ENCODE results near the gene GABRB2.

GRCh38 chr5:161545344-161546094 lies 1.0 kb downstream of the GABRB2 start:
- TF ChIP-seq SPI1 (IDR thresholded peaks at IDR 0.05; ENCODE audit: low read depth, low read length): no peak
- TF ChIP-seq POLR2AphosphoS5 (IDR thresholded peaks at IDR 0.05; ENCODE audit: low read depth, low read length): no peak
- no peak for TF ChIP-seq POLR2A (IDR thresholded peaks at IDR 0.05; ENCODE audit: low read depth, low read length)
- TF ChIP-seq TAF1 (IDR thresholded peaks at IDR 0.05; ENCODE audit: low read depth, low read length): no peak
